WTC11 (cell line): ENCODE measurements around the gene SURF1.

ENCODE experiments used
- AFF4 ChIP-seq: sonication (generic); formaldehyde crosslinking; IDR thresholded peaks from 2 replicates; pipeline ENCODE4 v1.8.1; 2023; ENCODE audit warnings: mild to moderate bottlenecking, missing genetic modification reagents, borderline replicate concordance
- CTCF ChIP-seq: fragments of 200-600 bp; IDR thresholded peaks from 2 replicates; pipeline ENCODE4 v1.8.0; 2022; ENCODE audit warnings: antibody characterized with exemption
- FOXJ3 ChIP-seq: sonication (generic); formaldehyde crosslinking; IDR thresholded peaks from 2 replicates; pipeline ENCODE4 v1.9.0; 2021; ENCODE audit warnings: missing genetic modification reagents, mild to moderate bottlenecking, borderline replicate concordance
- KAT7 ChIP-seq: sonication (generic); formaldehyde crosslinking; IDR thresholded peaks from 2 replicates; pipeline ENCODE4 v1.8.1; 2023; ENCODE audit warnings: missing genetic modification reagents, mild to moderate bottlenecking, borderline replicate concordance
- MAX ChIP-seq: sonication (generic); formaldehyde crosslinking; IDR thresholded peaks from 2 replicates; pipeline ENCODE4 v1.8.0; 2022; ENCODE audit warnings: mild to moderate bottlenecking, missing genetic modification reagents

GRCh38 chr9:133332381-133332730 lies 23.9 kb downstream of the SURF1 start:
- TF ChIP-seq KAT7 (no peak), FOXJ3 (CRISPR knock-in tag) (no peak), CTCF (no peak), MAX (CRISPR knock-in tag) (no peak), AFF4 (CRISPR knock-in tag) (no peak)
